ENCODE measurements around the gene HLA-G. TPM values are rescaled to one million over a fixed set of nuclear protein-coding genes. Genes with fewer than 3 reads are reported as not detected.
"Not testable (repeated sequence)": the region's sequence is repeated elsewhere in the genome, so short reads cannot be mapped to it uniquely, and the experiment has no call there.

The HLA-G gene
- total RNA-seq, 1 donor from 2014 or later, result not detected

DNA sequence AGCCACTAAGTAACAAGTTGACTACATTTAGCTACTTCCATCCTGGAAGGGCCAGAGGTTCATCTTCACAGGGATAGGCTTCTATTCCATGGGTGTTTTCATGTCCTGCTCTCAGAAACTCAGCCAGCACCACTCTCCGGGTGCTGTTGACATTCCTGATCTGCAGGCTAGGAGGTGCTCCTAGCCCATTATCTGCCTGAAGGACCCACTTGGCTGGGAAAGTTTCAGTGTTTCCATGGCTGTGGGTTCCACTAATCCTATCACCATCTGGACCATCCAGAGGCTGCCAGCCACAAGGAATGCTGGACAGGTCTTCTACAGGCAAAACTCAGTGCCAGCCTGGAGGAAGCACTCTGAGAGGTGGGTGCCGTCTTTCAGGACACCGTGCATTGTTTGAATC, 45.2 kb downstream of the HLA-G start:
- no peaks in the 10 kb centered on the region for H3K9me3 ChIP-seq (replicated peaks)
- H3K27ac ChIP-seq (replicated peaks), result no peak overlapping the region
- TF ChIP-seq, protein P1, sequence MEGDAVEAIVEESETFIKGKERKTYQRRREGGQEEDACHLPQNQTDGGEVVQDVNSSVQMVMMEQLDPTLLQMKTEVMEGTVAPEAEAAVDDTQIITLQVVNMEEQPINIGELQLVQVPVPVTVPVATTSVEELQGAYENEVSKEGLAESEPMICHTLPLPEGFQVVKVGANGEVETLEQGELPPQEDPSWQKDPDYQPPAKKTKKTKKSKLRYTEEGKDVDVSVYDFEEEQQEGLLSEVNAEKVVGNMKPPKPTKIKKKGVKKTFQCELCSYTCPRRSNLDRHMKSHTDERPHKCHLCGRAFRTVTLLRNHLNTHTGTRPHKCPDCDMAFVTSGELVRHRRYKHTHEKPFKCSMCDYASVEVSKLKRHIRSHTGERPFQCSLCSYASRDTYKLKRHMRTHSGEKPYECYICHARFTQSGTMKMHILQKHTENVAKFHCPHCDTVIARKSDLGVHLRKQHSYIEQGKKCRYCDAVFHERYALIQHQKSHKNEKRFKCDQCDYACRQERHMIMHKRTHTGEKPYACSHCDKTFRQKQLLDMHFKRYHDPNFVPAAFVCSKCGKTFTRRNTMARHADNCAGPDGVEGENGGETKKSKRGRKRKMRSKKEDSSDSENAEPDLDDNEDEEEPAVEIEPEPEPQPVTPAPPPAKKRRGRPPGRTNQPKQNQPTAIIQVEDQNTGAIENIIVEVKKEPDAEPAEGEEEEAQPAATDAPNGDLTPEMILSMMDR (IDR thresholded peaks at IDR 0.05; ENCODE audit: borderline replicate concordance), result no peak
- no peaks in the 10 kb centered on the region for H3K27me3 ChIP-seq (ENCODE audit: low read depth)
- no peaks in the 10 kb centered on the region for H3K4me1 ChIP-seq
- intact Hi-C loops (cut with micrococcal nuclease), result no loop called here
- DNase-seq, result no peak
- H3K36me3 ChIP-seq, result no peaks in the 10 kb centered on the region
- H3K4me3 ChIP-seq, result no peak overlapping the region

- intact Hi-C loops (cut with micrococcal nuclease), result no loop called here
- no peak overlapping the region for H3K27ac ChIP-seq (replicated peaks)
These were observed 47.6 kb downstream of the HLA-G start for GRCh38 chr6:29875257-29875656.

GRCh38 chr6:29875734-29876133, 48.1 kb downstream of the HLA-G start:
- H3K4me3 ChIP-seq; H3K9me3 ChIP-seq (replicated peaks); H3K27ac ChIP-seq (replicated peaks); DNase-seq; intact Hi-C loops (cut with micrococcal nuclease); H3K4me1 ChIP-seq; H3K36me3 ChIP-seq; H3K27me3 ChIP-seq (ENCODE audit: low read depth): not testable (repeated sequence)

More at GRCh38 chr6:29875257-29875656, 47.6 kb downstream of the HLA-G start:
- TF ChIP-seq, protein P1 (IDR thresholded peaks at IDR 0.05; ENCODE audit: borderline replicate concordance), result no peak
- Histone ChIP-seq H3K4me1 (no peaks in the 10 kb centered on the region), H3K36me3 (no peaks in the 10 kb centered on the region), H3K4me3 (no peak overlapping the region), H3K27me3 (ENCODE audit: low read depth) (no peaks in the 10 kb centered on the region), H3K9me3 (replicated peaks) (no peaks in the 10 kb centered on the region)
- no peak for DNase-seq

Other genes with a start within 250 kb of the HLA-G start
- gene OR2H2, start 242.7 kb upstream of the HLA-G start, total RNA-seq, result not detected
- gene GABBR1, start 194.6 kb upstream of the HLA-G start, total RNA-seq, result 19.3 TPM
- 14.7 TPM for gene MOG, start 170.7 kb upstream of the HLA-G start, total RNA-seq
- gene ZFP57, start 146.7 kb upstream of the HLA-G start, total RNA-seq, result not detected
- gene HLA-F, start 104.4 kb upstream of the HLA-G start, total RNA-seq, result 29.4 TPM
- 252 TPM for gene HLA-A, start 114.7 kb downstream of the HLA-G start, total RNA-seq
- gene POLR1H, start 233.4 kb downstream of the HLA-G start, total RNA-seq, result 17.5 TPM
- gene PPP1R11, start 239.4 kb downstream of the HLA-G start, total RNA-seq, result 45.3 TPM
- gene RNF39, start 247.9 kb downstream of the HLA-G start, total RNA-seq, result not detected

All from left ventricle myocardium inferior (tissue), 1 donor.